Mesenchymal stem cell (in vitro differentiated cells and primary cell): ENCODE results near the gene CHRNA4.

Experiments
- DNase-seq: peaks from one replicate; pipeline ENCODE4 v3.0.0-alpha.2; 2013
- H2AFZ ChIP-seq: one replicate; pipeline ENCODE4 v1.6.1; 2013; ENCODE audit warnings: low read depth, mild to moderate bottlenecking, control low read depth, inconsistent platforms, low read length, moderate library complexity
- H2AK5ac ChIP-seq: 2 replicates; pipeline ENCODE4 v1.6.1; 2013; ENCODE audit warnings: low read length, moderate library complexity, mild to moderate bottlenecking, inconsistent platforms; ENCODE audit not compliant: severe bottlenecking
- H2BK120ac ChIP-seq: one replicate; pipeline ENCODE4 v1.6.1; 2013; ENCODE audit warnings: low read depth, mild to moderate bottlenecking, inconsistent platforms, low read length, moderate library complexity
- H2BK12ac ChIP-seq, 2 experiments: one replicate each; pipeline ENCODE4 v1.6.1; 2013; ENCODE audit warnings: inconsistent platforms in 2 of 2, low read length in 2 of 2, mild to moderate bottlenecking in 2 of 2, moderate library complexity in 2 of 2, control low read depth in 1 of 2
- H2BK15ac ChIP-seq: one replicate; pipeline ENCODE4 v1.6.1; 2013; ENCODE audit warnings: mild to moderate bottlenecking, low read depth, inconsistent platforms; ENCODE audit not compliant: poor library complexity, severe bottlenecking
- H2BK5ac ChIP-seq: 2 replicates; pipeline ENCODE4 v1.6.1; 2013; ENCODE audit warnings: low read depth, mild to moderate bottlenecking, low read length, control low read depth, inconsistent platforms; ENCODE audit not compliant: poor library complexity, severe bottlenecking
- H3K14ac ChIP-seq, 2 experiments: one replicate each; pipeline ENCODE4 v1.6.1; 2013; ENCODE audit warnings: inconsistent platforms in 2 of 2, low read length in 2 of 2, control low read depth in 1 of 2, mild to moderate bottlenecking in 1 of 2, moderate library complexity in 1 of 2
- H3K18ac ChIP-seq, 2 experiments: one replicate each; pipeline ENCODE4 v1.6.1; 2013; ENCODE audit warnings: inconsistent platforms in 2 of 2, low read length in 2 of 2, control low read depth in 1 of 2, low read depth in 1 of 2, mild to moderate bottlenecking in 1 of 2
- H3K23ac ChIP-seq, 2 experiments: one replicate each; pipeline ENCODE4 v1.6.1; 2013; ENCODE audit warnings: inconsistent platforms in 2 of 2, low read length in 2 of 2, mild to moderate bottlenecking in 2 of 2, moderate library complexity in 2 of 2, control low read depth in 1 of 2
- H3K27ac ChIP-seq: 2 replicates; pipeline ENCODE4 v1.5.1; 2013; ENCODE audit warnings: mild to moderate bottlenecking, moderate library complexity, low read length, control low read depth, inconsistent platforms; ENCODE audit not compliant: poor library complexity, severe bottlenecking
- H3K27me3 ChIP-seq, 2 experiments: 2 replicates each; pipeline versions ENCODE4 v1.6.1 to v1.7.0; 2013; ENCODE audit warnings: low read length in 2 of 2, mild to moderate bottlenecking in 2 of 2, moderate library complexity in 2 of 2, control low read depth in 1 of 2, inconsistent platforms in 1 of 2; ENCODE audit not compliant: control insufficient read depth in 1 of 2, insufficient read depth in 1 of 2
- H3K36me3 ChIP-seq, 2 experiments: 2 replicates each; pipeline versions ENCODE4 v1.6.1 to v1.7.0; 2013; ENCODE audit warnings: low read length in 2 of 2, control low read depth in 1 of 2, inconsistent platforms in 1 of 2, low read depth in 1 of 2, mild to moderate bottlenecking in 1 of 2; ENCODE audit not compliant: insufficient read depth in 2 of 2, control insufficient read depth in 1 of 2
- H3K4ac ChIP-seq, 2 experiments: one replicate each; pipeline ENCODE4 v1.6.1; 2013; ENCODE audit warnings: inconsistent platforms in 2 of 2, low read length in 2 of 2, mild to moderate bottlenecking in 2 of 2, moderate library complexity in 2 of 2, control low read depth in 1 of 2, low read depth in 1 of 2
- H3K4me1 ChIP-seq: 2 replicates; pipeline ENCODE4 v1.6.1; 2013; ENCODE audit warnings: low read depth, low read length, control low read depth; ENCODE audit not compliant: control insufficient read depth, insufficient read depth
- H3K4me2 ChIP-seq: 2 replicates; pipeline ENCODE4 v1.6.1; 2013; ENCODE audit warnings: low read length, mild to moderate bottlenecking, inconsistent platforms; ENCODE audit not compliant: poor library complexity, severe bottlenecking
- H3K4me3 ChIP-seq, 2 experiments: 2 replicates each; pipeline versions ENCODE4 v1.5.1 to v1.7.0; 2013; ENCODE audit warnings: low read length in 2 of 2, mild to moderate bottlenecking in 2 of 2, control low read depth in 1 of 2, low read depth in 1 of 2; ENCODE audit not compliant: insufficient read depth in 1 of 2
- H3K79me1 ChIP-seq: replicated peaks from 2 replicates; pipeline ENCODE4 v1.6.1; 2013; ENCODE audit warnings: mild to moderate bottlenecking, control low read depth, low read length, inconsistent platforms; ENCODE audit not compliant: poor library complexity, severe bottlenecking
- H3K9ac ChIP-seq: 2 replicates; pipeline ENCODE4 v1.7.0; 2013; ENCODE audit warnings: mild to moderate bottlenecking, low read length, moderate library complexity
- H3K9me3 ChIP-seq: 2 replicates; pipeline ENCODE4 v1.7.0; 2013; ENCODE audit warnings: mild to moderate bottlenecking, low read length; ENCODE audit not compliant: control insufficient read depth
- H4K8ac ChIP-seq: one replicate; pipeline ENCODE4 v1.6.1; 2013; ENCODE audit warnings: inconsistent platforms, mild to moderate bottlenecking, low read length, moderate library complexity
- H4K91ac ChIP-seq: one replicate; pipeline ENCODE4 v1.6.1; 2013; ENCODE audit warnings: mild to moderate bottlenecking, low read length, inconsistent platforms
- WGBS: methylation state at CpG from one replicate; pipeline ENCODE4 v1.1.7; 2013; ENCODE audit warnings: mixed read lengths; 5-methylcytosine and 5-hydroxymethylcytosine counted together

The CHRNA4 gene

GRCh38 chr20:63385819-63386218, 24.7 kb upstream of the CHRNA4 start:
- no peak overlapping the region for H2AK5ac ChIP-seq
- no peak overlapping the region for H3K23ac ChIP-seq
- no peak overlapping the region for H3K4me3 ChIP-seq
- DNase-seq = no peak
- H3K27ac ChIP-seq = no peak overlapping the region
- no peak overlapping the region for H3K4ac ChIP-seq
- WGBS = 78% methylated on average over 6 of the region's 6 CpGs
- no peak overlapping the region for H4K8ac ChIP-seq
- H2BK5ac ChIP-seq = no peak overlapping the region
- no peak overlapping the region for H3K4me2 ChIP-seq
- peaks cover 2% of the 10 kb centered on the region for H3K4me1 ChIP-seq
- H2BK15ac ChIP-seq = no peak overlapping the region
- no peak overlapping the region for H3K14ac ChIP-seq
- H3K79me1 ChIP-seq = no peaks in the 10 kb centered on the region
- no peak overlapping the region for H3K18ac ChIP-seq
- peaks cover 41% of the 10 kb centered on the region for H3K9me3 ChIP-seq
- no peaks in the 10 kb centered on the region for H3K36me3 ChIP-seq
- no peak overlapping the region for H3K9ac ChIP-seq
- H2AFZ ChIP-seq = no peak overlapping the region
- H3K27me3 ChIP-seq = peaks cover 8 to 22% of the 10 kb centered on the region in 2 experiments
- no peak overlapping the region for H2BK120ac ChIP-seq
- H2BK12ac ChIP-seq = no peak overlapping the region
- H4K91ac ChIP-seq = no peak overlapping the region

- Histone ChIP-seq H3K4me1 (peaks cover 2% of the 10 kb centered on the region), H3K4me2 (no peak overlapping the region), H2BK5ac (no peak overlapping the region), H3K36me3 (no peaks in the 10 kb centered on the region), H2BK120ac (no peak overlapping the region), H4K91ac (no peak overlapping the region), H3K79me1 (no peaks in the 10 kb centered on the region), H3K9ac (no peak overlapping the region), H3K18ac (no peak overlapping the region), H4K8ac (no peak overlapping the region), H3K4ac (no peak overlapping the region), H3K23ac (no peak overlapping the region), H3K9me3 (peaks cover 29% of the 10 kb centered on the region), H2AFZ (no peak overlapping the region), H2BK15ac (no peak overlapping the region), H2BK12ac (no peak overlapping the region), H3K4me3 (no peak overlapping the region), H3K14ac (no peak overlapping the region), H2AK5ac (no peak overlapping the region), H3K27me3 (peaks cover 8 to 22% of the 10 kb centered on the region in 2 experiments), H3K27ac (no peak overlapping the region)
- DNase-seq = no peak
- WGBS = 85% methylated on average over 16 of the region's 18 CpGs
Measured at GRCh38 chr20:63384336-63384735, 23.2 kb upstream of the CHRNA4 start.

- Histone ChIP-seq H2AK5ac (no peak overlapping the region), H2BK5ac (no peak overlapping the region), H3K9ac (no peak overlapping the region), H3K23ac (no peak overlapping the region), H3K4me3 (no peak overlapping the region), H2BK15ac (no peak overlapping the region), H3K27me3 (peaks cover 14 to 26% of the 10 kb centered on the region in 2 experiments), H2AFZ (no peak overlapping the region), H4K8ac (no peak overlapping the region), H2BK12ac (no peak overlapping the region), H3K4ac (no peak overlapping the region), H3K27ac (no peak overlapping the region), H3K18ac (no peak overlapping the region), H3K79me1 (no peaks in the 10 kb centered on the region), H3K9me3 (peaks cover 22% of the 10 kb centered on the region), H3K36me3 (no peaks in the 10 kb centered on the region), H3K4me2 (no peak overlapping the region), H3K14ac (no peak overlapping the region), H4K91ac (no peak overlapping the region), H2BK120ac (no peak overlapping the region), H3K4me1 (peaks cover 2% of the 10 kb centered on the region)
- WGBS = 75% methylated on average over 10 of the region's 11 CpGs
- DNase-seq = no peak
Measured at GRCh38 chr20:63383556-63383955, 22.4 kb upstream of the CHRNA4 start.

GRCh38 chr20:63382551-63383300, 21.6 kb upstream of the CHRNA4 start:
- Histone ChIP-seq H3K4ac (no peak overlapping the region), H3K9me3 (peaks cover 22% of the 10 kb centered on the region), H3K4me1 (peaks cover 5% of the 10 kb centered on the region), H3K79me1 (no peaks in the 10 kb centered on the region), H3K27me3 (peaks cover 20 to 34% of the 10 kb centered on the region in 2 experiments), H3K14ac (no peak overlapping the region), H2BK15ac (no peak overlapping the region), H4K91ac (no peak overlapping the region), H3K27ac (no peak overlapping the region), H2AFZ (no peak overlapping the region), H3K23ac (no peak overlapping the region), H3K4me2 (no peak overlapping the region), H4K8ac (no peak overlapping the region), H2BK120ac (no peak overlapping the region), H2BK12ac (no peak overlapping the region), H3K36me3 (no peaks in the 10 kb centered on the region), H2BK5ac (no peak overlapping the region), H3K4me3 (no peak overlapping the region), H2AK5ac (no peak overlapping the region), H3K18ac (no peak overlapping the region), H3K9ac (no peak overlapping the region)
- WGBS = 80% methylated on average over 17 of the region's 17 CpGs
- no peak for DNase-seq
